K562 (cell line): ENCODE results near the gene ZSWIM4. TPM values are rescaled to one million over a fixed set of nuclear protein-coding genes. Genes with fewer than 3 reads are reported as not detected.

Source experiments
- ATAC-seq: fragments of 200-7000 bp; cut with Tn5 transposase; 3 replicates; pipeline ENCODE4 v1.9.1; 2020; ENCODE audit warnings: moderate library complexity
- BruUV-seq: library from RNA; stranded (reverse); fragments of 400-500 nt; replicated peaks from 2 replicates; lab custom pipeline; 2021; lab: Mats Ljungman, UMichigan
- CTCF ChIA-PET: fragments of 300-600 bp; formaldehyde crosslinking; extraction: SDS; loops from one replicate; lab custom pipeline; 2021; ENCODE audit warnings: low intra/inter-chr PET ratio; lab: Yijun Ruan, JAX
- POLR2A ChIA-PET: fragments of 300-600, 350-650 bp; sonication (Branson Sonifier 250); formaldehyde crosslinking; extraction: SDS; loops from one replicate; lab custom pipeline; 2021; ENCODE audit warnings: antibody characterized with exemption, inconsistent platforms; lab: Yijun Ruan, JAX
- DNase-seq, 4 experiments: peaks; one replicate each; pipeline versions ENCODE4 v3.0.0 to v3.0.0-alpha.2; 2011 to 2018; ENCODE audit warnings: low spot score in 3 of 4, mixed read lengths in 3 of 4; ENCODE audit errors: extremely low read depth in 1 of 4
- FAIRE-seq: peaks from 2 replicates; lab custom pipeline; 2011; peaks lifted over from hg19 to GRCh38; lab: Jason Lieb, UNC
- H2AFZ ChIP-seq: 2 replicates; pipeline ENCODE4 v1.6.0; 2011; ENCODE audit warnings: low read depth, low read length, control low read depth, inconsistent platforms
- H3K27ac ChIP-seq: fragments of 200-600 bp; 3 replicates; pipeline ENCODE4 v1.8.0; 2011; ENCODE audit warnings: low read depth, mild to moderate bottlenecking, control low read depth, inconsistent platforms, low read length, moderate library complexity, mixed read lengths; ENCODE audit errors: extremely low read depth
- H3K27me3 ChIP-seq, 2 experiments: fragments of 300-600 bp in 1 of 2; 2 replicates in 1 of 2; 3 replicates in 1 of 2; pipeline versions ENCODE4 v1.6.0 to v1.8.0; 2011; ENCODE audit warnings: inconsistent platforms in 2 of 2, low read length in 2 of 2, mild to moderate bottlenecking in 1 of 2, mixed read lengths in 1 of 2, moderate library complexity in 1 of 2; ENCODE audit not compliant: control insufficient read depth in 2 of 2, insufficient read depth in 2 of 2
- H3K36me3 ChIP-seq: fragments of 300-600 bp; 3 replicates; pipeline ENCODE4 v1.8.0; 2011; ENCODE audit warnings: mild to moderate bottlenecking, low read length, inconsistent platforms; ENCODE audit not compliant: control insufficient read depth, insufficient read depth
- H3K4me1 ChIP-seq, 2 experiments: fragments of 200-600 bp in 1 of 2; replicated peaks in 1 of 2; 2 replicates in 1 of 2; 3 replicates in 1 of 2; pipeline versions ENCODE4 v1.5.1 to v1.8.0; 2011; ENCODE audit warnings: inconsistent platforms in 2 of 2, low read length in 2 of 2, mild to moderate bottlenecking in 1 of 2, mixed read lengths in 1 of 2, moderate library complexity in 1 of 2; ENCODE audit not compliant: control insufficient read depth in 2 of 2, insufficient read depth in 2 of 2
- H3K4me2 ChIP-seq: 2 replicates; pipeline ENCODE4 v1.6.1; 2011; ENCODE audit warnings: low read length, control low read depth, inconsistent platforms, mixed read lengths; ENCODE audit not compliant: insufficient read depth
- H3K4me3 ChIP-seq: fragments of 200-600 bp; sonication (generic), shearing (Covaris generic); 2 replicates; pipeline ENCODE4 v1.5.1; 2016; ENCODE audit warnings: control low read depth, inconsistent platforms
- H3K79me2 ChIP-seq: fragments of 200-600 bp; 3 replicates; pipeline ENCODE4 v1.8.0; 2011; ENCODE audit warnings: low read length, inconsistent platforms; ENCODE audit not compliant: control insufficient read depth, insufficient read depth
- H3K9ac ChIP-seq, 2 experiments: 2 replicates each; pipeline versions ENCODE4 v1.6.0 to v1.6.1; 2011; ENCODE audit warnings: low read depth in 2 of 2, low read length in 2 of 2, control low read depth in 1 of 2, inconsistent platforms in 1 of 2, mild to moderate bottlenecking in 1 of 2, mixed read lengths in 1 of 2; ENCODE audit not compliant: insufficient read depth in 1 of 2
- H3K9me1 ChIP-seq: one replicate; pipeline ENCODE4 v1.6.0; 2011; ENCODE audit warnings: inconsistent platforms, mild to moderate bottlenecking, low read length, moderate library complexity; ENCODE audit not compliant: control insufficient read depth, insufficient read depth
- H3K9me3 ChIP-seq: replicated peaks from 2 replicates; pipeline ENCODE4 v1.5.1; 2011; ENCODE audit warnings: low read depth, low read length, inconsistent platforms; ENCODE audit not compliant: control insufficient read depth, insufficient read depth
- H4K20me1 ChIP-seq: replicated peaks from 2 replicates; pipeline ENCODE4 v1.6.1; 2011; ENCODE audit warnings: low read length, inconsistent platforms, mixed read lengths; ENCODE audit not compliant: control insufficient read depth, insufficient read depth
- ETV5 ChIP-seq: sonication (generic); formaldehyde crosslinking; IDR thresholded peaks from 2 replicates; pipeline ENCODE4 v1.4.0; 2020; ENCODE audit warnings: low read depth, mild to moderate bottlenecking, missing genetic modification reagents
- HNRNPH1 ChIP-seq: fragments of 200-400 bp; formaldehyde crosslinking; optimal IDR thresholded peaks from 2 replicates; pipeline ENCODE3; 2017; ENCODE audit warnings: low read depth, mild to moderate bottlenecking, low read length, moderate library complexity
- HSF4 ChIP-seq: fragments of 250-450 bp; sonication (Bioruptor Pico); IDR thresholded peaks from 2 replicates; pipeline ENCODE4 v2.1.2; 2022; ENCODE audit warnings: mild to moderate bottlenecking, moderate library complexity, borderline replicate concordance
- ZBTB40 ChIP-seq, 2 experiments: fragments of 450-650 bp in 1 of 2; sonication (generic) in 1 of 2; formaldehyde crosslinking in 1 of 2; IDR thresholded peaks; 2 replicates each; pipeline versions ENCODE4 v1.7.1 to v1.9.0; 2016 to 2022; ENCODE audit warnings: inconsistent platforms in 1 of 2, mild to moderate bottlenecking in 1 of 2, missing genetic modification reagents in 1 of 2
- ZFX ChIP-seq: sonication (generic); formaldehyde crosslinking; IDR thresholded peaks from 2 replicates; pipeline ENCODE4 v1.8.0; 2022; ENCODE audit warnings: mild to moderate bottlenecking, missing genetic modification reagents, moderate library complexity
- ZNF217 ChIP-seq: sonication (generic); formaldehyde crosslinking; IDR thresholded peaks from 2 replicates; pipeline ENCODE4 v1.8.0; 2022; ENCODE audit warnings: mild to moderate bottlenecking, missing genetic modification reagents
- ZNF79 ChIP-seq: fragments of 250-450 bp; sonication (Bioruptor Pico); IDR thresholded peaks from 2 replicates; pipeline ENCODE4 v1.4.0; 2020; ENCODE audit warnings: low read depth, mild to moderate bottlenecking, moderate library complexity
- WGBS: fragments of 100-300 bp; shearing (Covaris generic); methylation state at CpG from one replicate; pipeline ENCODE4 v1.1.6; 2016; ENCODE audit warnings: low coverage, mixed read lengths; ENCODE audit not compliant: insufficient coverage; ENCODE audit errors: missing lambda C conversion rate; 5-methylcytosine and 5-hydroxymethylcytosine counted together
- in situ Hi-C: fragments of 300-500 bp; cut with MboI; formaldehyde crosslinking; loops from 4 replicates; pipeline ENCODE4 v1.15.0; 2018; ENCODE audit warnings: inconsistent platforms, mixed read lengths
- intact Hi-C: fragments of 100-400 bp; cut with micrococcal nuclease; formaldehyde crosslinking; loops from 2 replicates; pipeline ENCODE4 v1.14.2; 2022
- polyA plus RNA-seq, 8 experiments: library from polyadenylated mRNA; depleted of rRNA in 4 of 8; stranded (reverse) in 5 of 8; unstranded in 3 of 8; fragments of >200 nt; fragmentation: Nextera tagmentation in 2 of 8; fragmentation: Illumina TruSeq in 1 of 8; extraction: Ambion mirVana in 2 of 8; extraction: Trizol in 1 of 8; gene quantifications; 2 replicates each; pipeline versions ENCODE4 v1.2.1 to v1.2.3, GENCODE V29; 2011 to 2014; ENCODE audit warnings: inconsistent platforms in 1 of 8, missing spikeins in 1 of 8
- total RNA-seq, 7 experiments: library from RNA; depleted of rRNA in 6 of 7; stranded (reverse); fragments of >200 nt in 6 of 7; fragmentation: Illumina TruSeq in 2 of 7; extraction: Trizol in 2 of 7; gene quantifications; 2 replicates each; pipeline versions ENCODE4 v1.2.1 to v1.2.3, GENCODE V29; 2011 to 2021; ENCODE audit warnings: low replicate concordance in 1 of 7
- TF ChIP-seq, protein P1 (sequence below): fragments of 250-450 bp; sonication (Bioruptor Pico); IDR thresholded peaks from 2 replicates; pipeline ENCODE4 v1.5.0; 2020; ENCODE audit warnings: mild to moderate bottlenecking, borderline replicate concordance

ZSWIM4 gene
- total and polyA plus RNA-seq, 9 of the 15 experiments (the other 6 are each of a cell fraction or from before 2014, with no cell fraction given): 0.25 to 3.7 (median 0.79) TPM; not detected in 2

GRCh38 chr19:13848798-13849676, 53.8 kb downstream of the ZSWIM4 start:
- no TSS peak for BruUV-seq
- Histone ChIP-seq H3K4me2 (no peak overlapping the region), H3K27ac (peak overlapping the region; percentile 21; the same call in 1 of the 3 replicates), H3K79me2 (no peaks in the 10 kb centered on the region), H2AFZ (0 out of 2 replicates have a peak overlapping the region, but pooled peaks have one; percentile 17), H3K9me1 (no peaks in the 10 kb centered on the region), H3K36me3 (no peaks in the 10 kb centered on the region), H3K9ac (peak overlapping the region in 1 of 2 experiments; percentile 46; a peak in 2 of 4 replicates), H3K4me1 (peaks cover 41 to 68% of the 10 kb centered on the region in 2 experiments), H4K20me1 (no peaks in the 10 kb centered on the region), H3K9me3 (no peaks in the 10 kb centered on the region), H3K4me3 (no peak overlapping the region), H3K27me3 (no peaks in the 10 kb centered on the region)
- no peak for ATAC-seq
- CTCF ChIA-PET: interaction anchor here (1.2 kb wide), 1 partner anchor 64 kb away, joined by 3 read pairs; no protein-coding TSS in a partner anchor
- peak; percentile 40 for FAIRE-seq
- POLR2A ChIA-PET: interaction anchor here (0.7 to 1.1 kb wide), 2 partner anchors 8 to 604 kb away, joined by 3 read pairs; no protein-coding TSS in a partner anchor
- peak in 1 of 4 experiments; percentile 36 for DNase-seq
- in situ Hi-C loops (loop anchor here (10.0 kb wide), 1 partner anchor 574 kb away; no protein-coding TSS in a partner anchor), intact Hi-C loops (no loop called here)
- 79% methylated on average over 16 of the region's 16 CpGs for WGBS
- no peak for TF ChIP-seq ZFX (CRISPR knock-in tag)
- TF ChIP-seq ZNF79 (CRISPR knock-in tag): no peak
- no peak for TF ChIP-seq ZBTB40 (IDR thresholded peaks at IDR 0.05)
- TF ChIP-seq ZBTB40 (CRISPR knock-in tag; IDR thresholded peaks at IDR 0.05): no peak
- TF ChIP-seq ZNF217 (CRISPR knock-in tag): no peak
- TF ChIP-seq, protein P1, sequence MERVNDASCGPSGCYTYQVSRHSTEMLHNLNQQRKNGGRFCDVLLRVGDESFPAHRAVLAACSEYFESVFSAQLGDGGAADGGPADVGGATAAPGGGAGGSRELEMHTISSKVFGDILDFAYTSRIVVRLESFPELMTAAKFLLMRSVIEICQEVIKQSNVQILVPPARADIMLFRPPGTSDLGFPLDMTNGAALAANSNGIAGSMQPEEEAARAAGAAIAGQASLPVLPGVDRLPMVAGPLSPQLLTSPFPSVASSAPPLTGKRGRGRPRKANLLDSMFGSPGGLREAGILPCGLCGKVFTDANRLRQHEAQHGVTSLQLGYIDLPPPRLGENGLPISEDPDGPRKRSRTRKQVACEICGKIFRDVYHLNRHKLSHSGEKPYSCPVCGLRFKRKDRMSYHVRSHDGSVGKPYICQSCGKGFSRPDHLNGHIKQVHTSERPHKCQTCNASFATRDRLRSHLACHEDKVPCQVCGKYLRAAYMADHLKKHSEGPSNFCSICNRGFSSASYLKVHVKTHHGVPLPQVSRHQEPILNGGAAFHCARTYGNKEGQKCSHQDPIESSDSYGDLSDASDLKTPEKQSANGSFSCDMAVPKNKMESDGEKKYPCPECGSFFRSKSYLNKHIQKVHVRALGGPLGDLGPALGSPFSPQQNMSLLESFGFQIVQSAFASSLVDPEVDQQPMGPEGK (CRISPR knock-in tag): no peak
- no peak for TF ChIP-seq HNRNPH1
- TF ChIP-seq ETV5 (CRISPR knock-in tag): no peak
- TF ChIP-seq HSF4: no peak
